HL-60 (cell line): ENCODE measurements around the gene COL4A2.

Experiments used
- POLR2AphosphoS5 ChIP-seq: IDR thresholded peaks from 2 replicates; pipeline ENCODE4 v1.6.1; 2012; ENCODE audit warnings: low read depth
- TF ChIP-seq, protein P1 (sequence below): IDR thresholded peaks from one replicate; pipeline ENCODE4 v1.5.1; 2011; ENCODE audit warnings: low read length, control low read depth, inconsistent platforms; ENCODE audit not compliant: insufficient read depth

DNA sequence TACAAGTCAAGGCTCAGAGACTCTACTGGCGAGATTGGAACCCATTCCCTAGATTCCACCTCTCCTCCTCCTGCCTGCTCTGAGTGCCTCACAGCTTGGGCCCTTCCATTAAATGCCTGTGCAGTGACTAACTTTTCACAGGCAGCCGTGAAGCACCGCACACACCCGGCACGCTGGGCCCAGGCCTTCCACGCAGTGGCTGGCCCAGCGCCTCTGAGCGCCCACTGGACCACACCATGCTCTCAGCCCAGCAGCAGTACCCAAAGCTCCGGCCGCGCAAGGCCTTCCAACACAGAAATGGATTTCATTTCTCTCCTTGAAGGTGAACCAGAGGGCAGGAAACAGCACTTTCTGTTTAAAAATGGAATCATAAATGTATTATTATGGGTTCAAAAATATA lies 228.4 kb downstream of the COL4A2 start:
- TF ChIP-seq, protein P1, sequence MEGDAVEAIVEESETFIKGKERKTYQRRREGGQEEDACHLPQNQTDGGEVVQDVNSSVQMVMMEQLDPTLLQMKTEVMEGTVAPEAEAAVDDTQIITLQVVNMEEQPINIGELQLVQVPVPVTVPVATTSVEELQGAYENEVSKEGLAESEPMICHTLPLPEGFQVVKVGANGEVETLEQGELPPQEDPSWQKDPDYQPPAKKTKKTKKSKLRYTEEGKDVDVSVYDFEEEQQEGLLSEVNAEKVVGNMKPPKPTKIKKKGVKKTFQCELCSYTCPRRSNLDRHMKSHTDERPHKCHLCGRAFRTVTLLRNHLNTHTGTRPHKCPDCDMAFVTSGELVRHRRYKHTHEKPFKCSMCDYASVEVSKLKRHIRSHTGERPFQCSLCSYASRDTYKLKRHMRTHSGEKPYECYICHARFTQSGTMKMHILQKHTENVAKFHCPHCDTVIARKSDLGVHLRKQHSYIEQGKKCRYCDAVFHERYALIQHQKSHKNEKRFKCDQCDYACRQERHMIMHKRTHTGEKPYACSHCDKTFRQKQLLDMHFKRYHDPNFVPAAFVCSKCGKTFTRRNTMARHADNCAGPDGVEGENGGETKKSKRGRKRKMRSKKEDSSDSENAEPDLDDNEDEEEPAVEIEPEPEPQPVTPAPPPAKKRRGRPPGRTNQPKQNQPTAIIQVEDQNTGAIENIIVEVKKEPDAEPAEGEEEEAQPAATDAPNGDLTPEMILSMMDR: no peak
- TF ChIP-seq POLR2AphosphoS5: no peak
